ENCODE data around the gene PRLH.

DNA sequence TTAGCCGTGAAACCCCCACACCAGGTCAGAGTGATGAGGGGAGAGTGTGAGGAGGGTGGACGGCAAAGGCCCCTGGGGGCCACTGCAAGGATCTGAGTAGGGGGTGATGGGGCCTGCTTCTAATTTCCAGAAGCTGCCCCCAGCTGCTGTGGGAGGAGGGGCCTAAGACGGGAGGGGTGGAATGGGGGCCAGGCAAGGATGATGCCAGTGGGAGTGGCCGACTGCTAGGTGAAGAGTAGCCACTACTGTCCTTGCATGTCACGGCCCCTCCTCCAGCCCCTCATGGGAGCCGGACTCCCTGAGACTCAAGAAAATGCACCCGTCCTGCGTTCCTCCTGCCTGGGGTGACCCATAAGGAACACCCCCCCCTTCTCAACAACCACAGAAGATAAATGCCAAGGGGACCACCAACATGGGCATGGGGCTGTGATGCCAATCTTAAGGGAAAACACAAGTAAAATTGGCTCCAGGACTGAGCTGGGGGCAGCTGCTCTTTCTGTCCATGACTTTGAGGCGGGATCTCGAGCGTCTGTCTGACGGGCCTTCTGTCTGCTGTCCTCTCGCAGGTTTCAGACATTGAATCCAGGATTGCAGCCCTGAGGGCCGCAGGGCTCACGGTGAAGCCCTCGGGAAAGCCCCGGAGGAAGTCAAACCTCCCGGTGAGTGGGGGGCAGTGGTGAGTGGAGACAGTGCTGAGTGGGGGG is 24.2 kb upstream of the PRLH start:
- TF ChIP-seq, protein P1, sequence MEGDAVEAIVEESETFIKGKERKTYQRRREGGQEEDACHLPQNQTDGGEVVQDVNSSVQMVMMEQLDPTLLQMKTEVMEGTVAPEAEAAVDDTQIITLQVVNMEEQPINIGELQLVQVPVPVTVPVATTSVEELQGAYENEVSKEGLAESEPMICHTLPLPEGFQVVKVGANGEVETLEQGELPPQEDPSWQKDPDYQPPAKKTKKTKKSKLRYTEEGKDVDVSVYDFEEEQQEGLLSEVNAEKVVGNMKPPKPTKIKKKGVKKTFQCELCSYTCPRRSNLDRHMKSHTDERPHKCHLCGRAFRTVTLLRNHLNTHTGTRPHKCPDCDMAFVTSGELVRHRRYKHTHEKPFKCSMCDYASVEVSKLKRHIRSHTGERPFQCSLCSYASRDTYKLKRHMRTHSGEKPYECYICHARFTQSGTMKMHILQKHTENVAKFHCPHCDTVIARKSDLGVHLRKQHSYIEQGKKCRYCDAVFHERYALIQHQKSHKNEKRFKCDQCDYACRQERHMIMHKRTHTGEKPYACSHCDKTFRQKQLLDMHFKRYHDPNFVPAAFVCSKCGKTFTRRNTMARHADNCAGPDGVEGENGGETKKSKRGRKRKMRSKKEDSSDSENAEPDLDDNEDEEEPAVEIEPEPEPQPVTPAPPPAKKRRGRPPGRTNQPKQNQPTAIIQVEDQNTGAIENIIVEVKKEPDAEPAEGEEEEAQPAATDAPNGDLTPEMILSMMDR (IDR thresholded peaks at IDR 0.05): no peak
- TF ChIP-seq EP300 (IDR thresholded peaks at IDR 0.05): no peak
- no peak for TF ChIP-seq POLR2AphosphoS5 (IDR thresholded peaks at IDR 0.05)
